ENCODE results near the gene ARFIP1. TPM values are rescaled to one million over a fixed set of nuclear protein-coding genes. Genes with fewer than 3 reads are reported as not detected.
A peak's percentile ranks its signal among the peaks of the same experiment; 100 is the strongest.

Gene ARFIP1
- total RNA-seq, 1 donor from 2014 or later, result 26.2 TPM

GRCh38 chr4:152875261-152875660 is 95.5 kb downstream of the ARFIP1 start:
- peaks cover 39% of the 10 kb centered on the region for H3K36me3 Mint-ChIP-seq
- H3K27ac Mint-ChIP-seq, result peak overlapping the region; percentile 29
- peaks cover 13% of the 10 kb centered on the region for H3K4me1 Mint-ChIP-seq
- DNase-seq (ENCODE audit: low spot score in 2 of 2, unreplicated experiment in 2 of 2), result no peak
- H3K9me3 Mint-ChIP-seq, result peaks cover 17% of the 10 kb centered on the region
- no peaks in the 10 kb centered on the region for H3K27me3 Mint-ChIP-seq (ENCODE audit: low read depth)
- TF ChIP-seq, protein P1, sequence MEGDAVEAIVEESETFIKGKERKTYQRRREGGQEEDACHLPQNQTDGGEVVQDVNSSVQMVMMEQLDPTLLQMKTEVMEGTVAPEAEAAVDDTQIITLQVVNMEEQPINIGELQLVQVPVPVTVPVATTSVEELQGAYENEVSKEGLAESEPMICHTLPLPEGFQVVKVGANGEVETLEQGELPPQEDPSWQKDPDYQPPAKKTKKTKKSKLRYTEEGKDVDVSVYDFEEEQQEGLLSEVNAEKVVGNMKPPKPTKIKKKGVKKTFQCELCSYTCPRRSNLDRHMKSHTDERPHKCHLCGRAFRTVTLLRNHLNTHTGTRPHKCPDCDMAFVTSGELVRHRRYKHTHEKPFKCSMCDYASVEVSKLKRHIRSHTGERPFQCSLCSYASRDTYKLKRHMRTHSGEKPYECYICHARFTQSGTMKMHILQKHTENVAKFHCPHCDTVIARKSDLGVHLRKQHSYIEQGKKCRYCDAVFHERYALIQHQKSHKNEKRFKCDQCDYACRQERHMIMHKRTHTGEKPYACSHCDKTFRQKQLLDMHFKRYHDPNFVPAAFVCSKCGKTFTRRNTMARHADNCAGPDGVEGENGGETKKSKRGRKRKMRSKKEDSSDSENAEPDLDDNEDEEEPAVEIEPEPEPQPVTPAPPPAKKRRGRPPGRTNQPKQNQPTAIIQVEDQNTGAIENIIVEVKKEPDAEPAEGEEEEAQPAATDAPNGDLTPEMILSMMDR (IDR thresholded peaks at IDR 0.05; ENCODE audit: unreplicated experiment), result no peak
- no peak overlapping the region for H3K4me3 Mint-ChIP-seq

DNA sequence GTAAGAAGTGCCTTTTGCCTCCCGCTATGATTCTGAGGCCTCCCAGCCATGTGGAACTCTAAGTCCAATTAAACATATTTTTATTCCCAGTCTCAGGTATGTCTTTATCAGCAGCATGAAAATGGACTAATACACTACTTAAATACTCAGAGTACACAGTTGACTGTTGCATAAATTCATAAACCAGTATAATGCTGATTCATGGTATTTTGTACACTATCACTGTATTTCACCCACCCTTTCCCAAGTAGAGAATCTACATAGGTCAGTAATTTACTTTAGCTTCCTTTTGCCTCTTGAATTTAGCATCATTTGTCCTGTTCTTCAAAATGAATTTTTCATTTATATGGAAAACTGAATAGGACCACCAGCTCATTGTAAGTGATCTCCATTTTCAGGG is 98.1 kb downstream of the ARFIP1 start:
- TF ChIP-seq, protein P1 (IDR thresholded peaks at IDR 0.05; ENCODE audit: unreplicated experiment), result no peak

DNA sequence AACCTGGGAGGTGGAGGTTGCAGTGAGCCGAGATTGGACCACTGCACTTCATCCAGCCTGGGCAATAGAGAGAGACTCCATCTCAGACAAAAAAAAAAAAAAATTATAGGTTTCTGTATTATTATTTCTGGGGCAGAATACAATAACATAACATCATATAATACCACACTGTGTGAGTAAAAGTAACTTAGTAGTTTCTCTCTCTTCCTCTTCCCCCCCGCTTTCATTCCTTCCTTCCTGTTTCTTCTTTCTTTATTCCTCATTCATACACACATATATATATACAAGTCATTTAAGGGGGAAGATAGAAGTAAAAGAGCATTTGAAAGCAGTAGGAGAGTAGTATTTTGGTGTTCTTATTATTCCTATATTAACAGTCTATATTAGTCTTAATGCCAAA is 100.5 kb downstream of the ARFIP1 start:
- Mint-ChIP-seq H3K27me3 (ENCODE audit: low read depth) (no peaks in the 10 kb centered on the region), H3K4me3 (no peak overlapping the region)
- TF ChIP-seq, protein P1 (IDR thresholded peaks at IDR 0.05; ENCODE audit: unreplicated experiment), result no peak

More for the DNA sequence above, 98.1 kb downstream of the ARFIP1 start:
- H3K27ac Mint-ChIP-seq, result no peak overlapping the region
- H3K27me3 Mint-ChIP-seq (ENCODE audit: low read depth), result no peaks in the 10 kb centered on the region
- DNase-seq (ENCODE audit: low spot score in 2 of 2, unreplicated experiment in 2 of 2), result no peak
- peaks cover 39% of the 10 kb centered on the region for H3K36me3 Mint-ChIP-seq
- H3K9me3 Mint-ChIP-seq, result peaks cover 17% of the 10 kb centered on the region
- H3K4me1 Mint-ChIP-seq, result peaks cover 20% of the 10 kb centered on the region
- H3K4me3 Mint-ChIP-seq, result no peak overlapping the region

GRCh38 chr4:152881974-152882373 is 102.2 kb downstream of the ARFIP1 start:
- Mint-ChIP-seq H3K4me3 (no peak overlapping the region), H3K27me3 (ENCODE audit: low read depth) (no peaks in the 10 kb centered on the region), H3K4me1 (peaks cover 14% of the 10 kb centered on the region), H3K9me3 (peaks cover 9% of the 10 kb centered on the region), H3K27ac (peak overlapping the region; percentile 41), H3K36me3 (peaks cover 23% of the 10 kb centered on the region)
- TF ChIP-seq, protein P1 (IDR thresholded peaks at IDR 0.05; ENCODE audit: unreplicated experiment), result no peak
- no peak for DNase-seq (ENCODE audit: low spot score in 2 of 2, unreplicated experiment in 2 of 2)

More for the DNA sequence above, 100.5 kb downstream of the ARFIP1 start:
- Mint-ChIP-seq H3K4me1 (peaks cover 20% of the 10 kb centered on the region), H3K27ac (no peak overlapping the region), H3K36me3 (peaks cover 35% of the 10 kb centered on the region), H3K9me3 (peaks cover 17% of the 10 kb centered on the region)
- DNase-seq (ENCODE audit: low spot score in 2 of 2, unreplicated experiment in 2 of 2), result no peak

- no peaks in the 10 kb centered on the region for H3K9me3 Mint-ChIP-seq
- no peak for DNase-seq (ENCODE audit: low spot score in 2 of 2, unreplicated experiment in 2 of 2)
- peaks cover 14% of the 10 kb centered on the region for H3K36me3 Mint-ChIP-seq
- no peak overlapping the region for H3K4me3 Mint-ChIP-seq
- TF ChIP-seq, protein P1 (IDR thresholded peaks at IDR 0.05; ENCODE audit: unreplicated experiment), result no peak
- peaks cover 9% of the 10 kb centered on the region for H3K4me1 Mint-ChIP-seq
- H3K27me3 Mint-ChIP-seq (ENCODE audit: low read depth), result no peaks in the 10 kb centered on the region
- H3K27ac Mint-ChIP-seq, result no peak overlapping the region
Measured at GRCh38 chr4:152885185-152885584, 105.4 kb downstream of the ARFIP1 start.

GRCh38 chr4:152886201-152886600 is 106.4 kb downstream of the ARFIP1 start:
- Mint-ChIP-seq H3K27ac (no peak overlapping the region), H3K4me1 (peaks cover 9% of the 10 kb centered on the region), H3K4me3 (no peak overlapping the region), H3K27me3 (ENCODE audit: low read depth) (no peaks in the 10 kb centered on the region), H3K9me3 (no peaks in the 10 kb centered on the region), H3K36me3 (peaks cover 18% of the 10 kb centered on the region)
- DNase-seq (ENCODE audit: low spot score in 2 of 2, unreplicated experiment in 2 of 2), result no peak
- TF ChIP-seq, protein P1 (IDR thresholded peaks at IDR 0.05; ENCODE audit: unreplicated experiment), result no peak

All from mesothelial cell of epicardium (in vitro differentiated cells).